Activated T-helper 9 cell treated with anti-CD3 and anti-CD28 coated beads, Interleukin-2, amount 50 U/mL, for 16 hours (primary cell): Measurements from ENCODE around the gene OR5C1.
"Not testable (repeated sequence)": the region's sequence is repeated elsewhere in the genome, so short reads cannot be mapped to it uniquely, and the experiment has no call there.

Experiments used
- DNase-seq: peaks from one replicate; pipeline ENCODE4 v3.0.0-alpha.2; 2020; ENCODE audit warnings: low read depth

The OR5C1 gene

DNA sequence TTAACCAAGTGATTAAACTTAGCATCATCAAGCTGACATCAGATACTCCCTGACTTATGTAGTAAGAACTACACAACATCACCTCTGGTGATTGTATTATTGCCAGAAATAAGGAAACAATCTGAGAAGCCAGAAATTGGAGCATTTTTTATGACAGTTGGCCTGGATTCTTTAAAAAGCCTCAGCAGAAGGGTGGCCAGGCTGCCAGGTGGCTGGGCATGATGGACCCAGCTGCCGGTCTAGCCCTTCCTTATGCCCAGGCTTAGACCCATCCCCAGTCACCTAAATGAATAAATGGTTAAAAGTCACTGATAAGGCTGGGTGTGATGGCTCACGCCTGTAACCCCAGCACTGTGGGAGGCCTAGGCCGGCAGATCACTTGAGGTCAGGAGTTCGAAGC, 24.0 kb downstream of the OR5C1 start:
- no peak for DNase-seq

DNA sequence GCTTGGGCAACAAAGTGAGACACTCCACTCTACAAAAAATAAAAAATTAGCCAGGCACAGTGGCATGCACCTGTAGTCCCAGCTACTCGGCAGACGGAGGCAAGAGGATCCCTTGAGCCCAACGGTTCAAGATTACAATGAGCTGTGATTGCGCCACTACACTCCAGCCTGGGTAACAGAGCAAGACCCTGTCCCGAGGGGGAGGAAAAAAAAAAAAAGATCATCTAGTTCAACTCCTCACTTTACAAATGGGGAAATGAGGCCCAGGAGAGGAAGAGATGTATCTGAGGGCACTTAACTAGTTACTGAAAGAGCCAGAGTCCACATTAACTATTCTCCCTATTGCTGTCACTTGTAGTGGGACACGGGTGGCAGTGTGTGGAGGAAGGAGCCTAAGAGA, 25.8 kb downstream of the OR5C1 start:
- no peak for DNase-seq

DNA sequence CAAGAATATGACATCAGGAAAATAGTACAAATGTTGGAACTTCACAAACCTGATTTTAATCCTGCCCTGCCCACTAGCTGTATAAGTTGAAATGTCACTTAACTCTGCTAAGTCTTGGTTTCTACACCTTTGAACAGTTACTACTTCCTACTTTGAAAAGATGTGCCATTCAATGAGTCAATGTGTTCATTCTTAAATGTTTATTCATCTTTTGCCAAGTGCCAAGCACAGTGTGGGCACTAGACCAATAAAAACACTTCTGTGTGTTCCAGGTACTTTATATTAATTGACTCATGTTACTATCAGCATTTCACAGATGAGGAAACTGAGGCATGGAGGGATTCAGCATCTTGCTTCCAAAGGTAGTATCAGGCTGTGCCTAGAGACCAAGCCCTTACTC, 26.8 kb downstream of the OR5C1 start:
- DNase-seq: no peak

DNA sequence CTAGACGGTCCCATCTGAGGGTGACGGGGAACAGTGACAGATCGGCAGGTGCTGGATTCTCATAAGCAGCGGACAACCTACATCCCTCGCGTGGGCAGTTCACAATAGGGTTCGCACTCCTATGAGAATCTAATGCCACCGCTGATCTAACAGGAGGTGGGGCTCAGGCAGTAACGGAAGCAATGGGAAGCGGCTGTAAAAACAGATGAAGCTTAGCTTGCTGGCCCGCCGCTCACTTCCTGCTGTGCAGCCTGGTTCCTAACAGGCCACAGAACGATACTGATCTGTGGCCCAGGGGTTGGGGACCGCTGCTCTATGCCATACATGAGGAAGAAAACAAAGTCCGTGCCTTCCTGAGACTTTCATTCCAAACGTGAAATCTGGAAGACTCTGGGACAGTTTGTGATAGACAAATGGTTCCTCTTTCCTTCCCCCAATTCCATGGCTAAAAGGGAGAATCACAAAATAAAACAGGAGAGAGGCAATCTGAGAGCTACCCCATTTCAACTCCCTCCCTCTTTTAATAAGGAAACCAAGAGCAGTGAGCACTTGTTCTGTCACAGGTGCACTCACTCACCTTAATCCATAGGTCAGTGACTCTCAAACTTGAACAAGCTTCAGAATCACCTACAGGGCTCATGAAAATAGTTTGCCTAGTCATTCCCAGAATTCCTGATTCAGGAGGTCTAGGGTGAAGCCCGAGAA, 27.6 kb downstream of the OR5C1 start:
- peak; percentile 10 for DNase-seq

DNA sequence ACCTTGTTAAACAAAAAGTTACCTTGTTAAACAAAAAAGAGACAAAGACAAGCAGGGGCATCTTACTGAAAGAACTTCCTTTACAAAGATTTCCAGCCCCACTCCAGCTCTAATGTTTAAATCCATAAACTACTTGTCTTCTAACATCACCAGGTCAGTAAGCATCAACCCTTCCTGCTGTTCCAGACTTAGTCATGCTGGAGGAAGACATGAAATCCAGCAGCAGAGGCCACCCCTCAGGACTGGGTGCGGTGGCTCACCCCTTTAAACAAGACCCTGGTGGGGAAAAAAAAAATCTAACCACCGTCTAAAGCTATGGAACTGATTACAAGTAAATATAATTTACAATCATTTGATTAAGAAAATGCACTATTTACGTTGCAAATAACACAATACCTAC, 30.6 kb downstream of the OR5C1 start:
- DNase-seq: no peak

DNA sequence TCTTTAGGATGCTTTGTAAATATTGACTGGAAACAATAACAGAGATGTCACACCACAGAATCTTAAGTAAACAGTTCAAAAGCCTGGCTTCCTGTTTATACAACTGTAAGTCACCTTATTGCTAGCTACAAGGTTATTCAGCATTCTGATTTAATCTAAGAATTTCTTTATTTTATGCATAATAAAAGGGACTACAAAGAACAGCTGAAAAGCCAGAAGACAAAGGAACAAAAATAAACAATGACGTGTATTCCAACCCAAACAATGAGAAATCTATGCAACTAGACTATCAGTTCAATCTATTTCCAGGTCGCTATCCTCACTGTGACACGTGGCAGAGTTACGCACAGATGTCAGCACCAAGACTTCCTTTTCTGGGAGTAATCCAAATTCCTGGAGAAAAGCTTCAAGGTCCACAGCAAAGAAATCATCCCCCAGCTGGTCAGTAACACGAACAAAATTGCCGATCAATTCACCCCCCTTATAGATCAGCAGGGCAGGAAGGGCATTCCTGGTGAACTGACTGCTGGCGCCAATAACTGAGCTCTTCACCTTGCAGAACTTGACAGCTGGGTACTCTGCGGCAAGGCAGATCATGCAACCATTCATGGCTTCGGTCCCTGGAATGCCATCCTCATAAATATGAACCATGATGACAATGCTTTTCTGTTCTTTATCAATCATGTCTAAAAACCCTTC, 31.2 kb downstream of the OR5C1 start:
- no peak for DNase-seq

DNA sequence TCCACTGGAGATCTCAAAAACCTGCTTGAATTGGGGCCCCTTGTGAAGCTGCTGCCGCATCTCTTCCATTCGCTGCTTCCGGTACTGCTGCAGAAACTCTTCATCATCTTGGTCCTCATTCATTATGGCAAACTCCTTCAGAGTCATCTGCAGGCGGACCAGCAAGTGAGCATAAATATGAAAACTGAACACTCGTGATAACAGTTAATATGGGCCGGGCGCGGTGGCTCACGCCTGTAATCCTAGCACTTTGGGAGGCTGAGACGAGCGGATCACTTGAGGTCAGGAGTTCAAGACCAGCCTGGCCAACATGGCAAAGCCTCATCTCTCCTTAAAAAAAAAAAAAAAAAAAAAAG, 31.7 kb downstream of the OR5C1 start:
- no peak for DNase-seq

DNA sequence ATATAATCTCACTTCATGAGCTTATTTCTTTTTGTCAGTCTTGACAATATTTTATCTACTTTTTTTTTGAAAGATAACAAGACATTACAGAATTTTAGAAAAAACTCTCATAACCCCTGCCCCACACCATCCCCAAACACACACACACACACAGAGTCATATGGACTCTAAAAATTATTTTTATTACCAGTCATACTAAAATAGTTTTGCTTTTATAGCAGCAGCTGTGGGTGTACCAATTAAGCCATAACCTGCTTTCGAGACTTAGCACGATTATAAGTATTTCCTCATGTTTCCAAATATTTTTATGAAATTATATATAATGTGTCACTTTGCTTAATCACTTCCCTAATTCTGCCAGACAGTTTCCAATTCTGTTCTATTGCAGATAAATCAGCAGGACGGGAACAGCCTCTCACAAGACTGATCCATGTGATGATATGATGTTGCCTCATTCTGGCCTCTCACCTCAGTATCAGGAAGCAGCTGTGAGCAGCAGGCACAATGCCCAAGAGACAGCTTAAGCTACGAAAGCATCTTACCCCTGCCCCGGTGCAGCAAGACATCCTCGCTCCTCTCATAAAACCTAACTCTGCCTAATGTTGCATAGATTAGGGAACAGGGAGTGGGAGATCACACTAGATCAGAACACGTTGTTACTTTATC, 32.7 kb downstream of the OR5C1 start:
- no peak for DNase-seq

DNA sequence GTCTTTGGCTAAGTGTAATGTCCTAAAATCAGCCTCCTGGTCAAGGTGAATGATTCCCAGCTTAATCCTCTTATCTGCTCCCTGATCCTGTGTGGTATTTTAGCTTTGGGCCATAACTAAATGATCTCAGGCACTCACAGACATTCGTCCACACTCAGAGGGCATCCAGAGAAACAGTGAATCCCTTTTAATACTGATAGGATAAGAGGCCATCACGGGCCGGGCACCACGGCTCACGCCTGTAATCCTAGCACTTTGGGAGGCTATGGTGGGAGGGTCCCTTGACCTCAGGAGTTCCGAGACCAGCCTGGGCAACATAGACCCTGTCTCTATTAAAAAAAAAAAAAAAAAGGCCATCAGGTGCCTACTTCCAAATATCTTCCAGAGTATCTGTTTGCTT, 33.3 kb downstream of the OR5C1 start:
- DNase-seq: no peak

DNA sequence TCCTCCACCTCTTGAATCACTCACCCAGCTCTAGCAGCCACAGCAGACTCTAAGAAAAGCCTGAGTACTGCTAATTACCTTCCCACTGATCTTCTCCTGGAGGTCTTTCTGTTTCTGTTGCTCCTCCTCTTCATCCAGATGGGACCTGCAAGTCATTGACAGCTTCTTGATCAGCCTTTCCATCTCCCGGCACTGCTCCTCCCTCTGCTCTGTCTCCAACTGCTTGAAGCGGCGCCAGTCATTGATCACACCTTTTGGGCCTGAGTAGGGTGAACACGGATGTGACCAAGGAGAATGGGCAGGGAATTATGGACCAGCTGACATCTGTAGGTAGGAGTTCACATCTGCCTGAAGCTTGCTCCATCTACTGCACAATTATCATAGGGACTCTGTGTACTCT, 34.2 kb downstream of the OR5C1 start:
- DNase-seq: no peak

DNA sequence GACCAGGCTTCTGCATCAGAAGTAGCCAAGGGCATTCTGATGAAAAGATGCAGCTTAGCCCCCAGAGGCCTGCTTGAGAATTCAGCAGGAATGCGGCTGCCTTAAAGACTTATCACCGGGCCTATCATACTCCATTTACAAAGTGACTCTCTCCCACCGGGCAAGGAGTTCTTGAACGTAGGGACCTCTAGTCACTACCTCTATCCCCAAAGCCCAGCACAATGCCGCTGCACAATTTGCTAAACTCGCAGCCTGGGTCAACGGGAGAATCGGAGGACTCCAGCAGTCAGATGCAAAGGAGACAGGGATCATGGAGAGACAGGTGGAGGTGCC, 39.0 kb downstream of the OR5C1 start:
- DNase-seq: no peak

DNA sequence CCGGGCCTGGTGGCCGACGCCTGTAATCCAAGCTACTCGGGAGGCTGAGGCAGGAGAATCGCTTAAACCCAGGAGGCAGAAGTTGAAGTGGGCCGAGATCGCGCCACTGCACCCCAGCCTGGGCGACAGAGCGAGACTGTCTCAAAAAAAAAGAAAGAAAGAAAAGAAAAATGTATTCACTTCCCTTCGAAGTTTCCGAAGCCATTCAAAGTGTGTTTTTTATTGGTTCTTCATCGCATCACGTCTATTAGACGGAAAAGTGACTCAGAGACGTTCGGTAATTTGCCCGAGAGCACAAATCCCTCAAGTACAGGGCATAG, 40.2 kb downstream of the OR5C1 start:
- DNase-seq: not testable (repeated sequence)

DNA sequence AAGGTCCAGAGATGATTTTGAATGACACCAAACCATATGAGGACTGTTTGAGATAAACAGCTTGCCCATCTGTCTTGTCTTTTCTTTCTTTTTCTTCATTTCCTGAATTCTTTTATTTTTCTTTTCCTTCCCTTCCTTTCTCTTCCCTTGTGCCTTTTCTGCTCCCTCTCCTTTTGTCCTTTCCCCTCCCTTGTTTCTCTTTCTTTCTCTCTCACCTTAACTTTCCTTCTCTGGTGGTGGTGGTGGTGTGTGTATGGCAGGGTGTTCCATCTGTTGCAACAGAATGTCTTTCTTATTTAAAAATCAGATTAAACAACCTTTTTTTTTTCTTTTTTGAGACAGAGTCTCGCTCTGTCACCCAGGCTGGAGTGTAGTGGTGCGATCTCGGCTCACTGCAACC, 43.5 kb downstream of the OR5C1 start:
- no peak for DNase-seq

DNA sequence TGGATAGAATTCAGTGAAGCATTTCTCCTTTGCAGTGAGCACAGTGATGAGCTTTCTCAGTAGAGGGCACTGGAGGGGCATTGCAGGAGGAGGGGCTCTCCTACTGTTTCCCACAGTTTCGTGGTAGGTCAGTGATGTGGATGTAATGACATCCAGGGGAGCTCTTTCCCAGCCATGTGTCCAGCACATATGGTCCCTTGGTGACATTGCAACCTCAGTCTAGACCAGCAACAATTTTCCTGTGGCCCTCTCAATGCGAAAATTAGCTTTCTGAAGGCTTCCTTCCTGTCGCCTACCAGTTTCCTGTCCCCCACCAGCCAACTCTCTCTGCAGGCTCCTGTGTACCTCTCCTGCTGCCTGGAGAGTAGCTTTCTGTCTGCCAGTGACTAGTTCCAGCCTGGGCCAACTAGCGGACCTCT, 46.6 kb downstream of the OR5C1 start:
- no peak for DNase-seq

DNA sequence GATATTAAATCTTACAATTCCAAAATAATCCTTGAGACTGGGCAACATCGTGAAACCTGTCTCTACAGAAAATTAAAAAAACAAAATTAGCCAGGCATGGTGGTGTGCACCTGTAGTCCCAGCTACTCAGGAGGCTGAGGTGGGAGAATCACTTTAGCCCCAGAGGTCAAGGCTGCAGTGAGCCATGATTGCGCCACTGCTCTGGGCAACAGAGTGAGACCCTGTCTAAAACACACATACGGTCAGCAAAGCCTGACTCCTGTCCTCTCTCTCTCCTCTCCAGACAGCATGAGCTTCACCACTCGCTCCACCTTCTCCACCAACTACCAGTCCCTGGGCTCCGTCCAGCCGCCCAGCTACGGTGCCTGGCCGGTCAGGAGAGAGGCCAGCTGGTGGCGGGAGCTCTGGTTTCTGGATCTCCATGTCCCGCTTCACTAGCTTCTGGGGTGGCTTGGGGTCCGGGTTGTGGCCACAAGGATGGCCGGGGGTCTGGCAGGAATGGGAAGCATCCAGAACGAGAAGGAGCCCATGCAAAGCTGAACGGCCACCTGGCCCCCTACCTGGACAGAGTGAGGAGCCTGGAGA, 48.6 kb downstream of the OR5C1 start:
- DNase-seq: no peak

DNA sequence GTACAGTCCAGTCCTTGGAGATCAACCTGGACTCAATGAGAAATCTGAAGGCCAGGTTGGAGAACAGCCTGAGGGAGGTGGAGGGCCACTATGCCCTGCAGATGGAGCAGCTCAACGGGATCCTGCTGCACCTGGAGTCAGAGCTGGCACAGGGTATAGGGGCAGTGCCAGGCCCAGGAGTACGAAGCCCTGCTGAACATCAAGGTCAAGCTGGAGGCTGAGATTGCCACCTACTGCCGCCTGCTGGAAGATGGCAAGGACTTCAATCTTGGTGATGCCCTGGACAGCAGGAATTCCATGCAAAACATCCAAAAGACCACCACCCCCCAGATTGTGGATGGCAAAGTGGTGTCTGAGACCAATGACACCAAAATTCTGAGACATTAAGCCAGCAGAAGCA, 49.7 kb downstream of the OR5C1 start:
- DNase-seq: not testable (repeated sequence)
